Hepatocyte (in vitro differentiated cells): Measurements from ENCODE around the gene MAD1L1. TPM values are rescaled to one million over a fixed set of nuclear protein-coding genes. Genes with fewer than 3 reads are reported as not detected.
A peak's percentile ranks its signal among the peaks of the same experiment; 100 is the strongest.

Source experiments
- DNase-seq: peaks from one replicate; pipeline ENCODE4 v3.0.0-alpha.2; 2016; ENCODE audit warnings: low spot score
- H2AFZ ChIP-seq: fragments of 200-600 bp; sonication (generic); 2 replicates; pipeline ENCODE4 v1.6.0; 2016; ENCODE audit warnings: antibody characterized with exemption, mild to moderate bottlenecking
- H3K27ac ChIP-seq: fragments of 200-600 bp; sonication (generic); 2 replicates; pipeline ENCODE4 v1.5.1; 2016; ENCODE audit warnings: mild to moderate bottlenecking
- H3K27me3 ChIP-seq: fragments of 200-600 bp; sonication (generic); 2 replicates; pipeline ENCODE4 v1.6.1; 2016
- H3K36me3 ChIP-seq: fragments of 200-600 bp; sonication (generic); replicated peaks from 2 replicates; pipeline ENCODE4 v1.5.1; 2016; ENCODE audit warnings: low read depth; ENCODE audit not compliant: insufficient read depth
- H3K4me1 ChIP-seq: fragments of 200-600 bp; sonication (generic); 2 replicates; pipeline ENCODE4 v1.5.1; 2016; ENCODE audit warnings: mild to moderate bottlenecking, moderate library complexity; ENCODE audit not compliant: insufficient read depth
- H3K4me2 ChIP-seq: fragments of 200-600 bp; sonication (generic); 2 replicates; pipeline ENCODE4 v1.6.0; 2016
- H3K4me3 ChIP-seq: fragments of 200-600 bp; sonication (generic); 2 replicates; pipeline ENCODE4 v1.5.1; 2016; ENCODE audit warnings: mild to moderate bottlenecking
- H3K79me2 ChIP-seq: fragments of 200-600 bp; sonication (generic); 2 replicates; pipeline ENCODE4 v1.6.0; 2017; ENCODE audit warnings: mild to moderate bottlenecking
- H3K9me2 ChIP-seq: fragments of 200-600 bp; sonication (generic); replicated peaks from 2 replicates; pipeline ENCODE4 v1.6.0; 2017; ENCODE audit warnings: mild to moderate bottlenecking; ENCODE audit not compliant: insufficient read depth
- H3K9me3 ChIP-seq: fragments of 200-600 bp; sonication (generic); 2 replicates; pipeline ENCODE4 v1.5.1; 2016; ENCODE audit warnings: low read depth, mild to moderate bottlenecking
- H4K20me1 ChIP-seq: fragments of 200-600 bp; sonication (generic); 2 replicates; pipeline ENCODE4 v1.6.0; 2016; ENCODE audit warnings: mild to moderate bottlenecking; ENCODE audit not compliant: insufficient read depth, poor library complexity, severe bottlenecking
- CTCF ChIP-seq: fragments of 200-600 bp; sonication (generic); IDR thresholded peaks from 2 replicates; pipeline ENCODE4 v1.5.1; 2016; ENCODE audit warnings: antibody characterized with exemption, mild to moderate bottlenecking; ENCODE audit not compliant: poor library complexity
- EZH2 ChIP-seq: fragments of 200-600 bp; sonication (generic); IDR thresholded peaks from 2 replicates; pipeline ENCODE4 v1.6.1; 2016; ENCODE audit warnings: antibody characterized with exemption, mild to moderate bottlenecking, borderline replicate concordance
- EZH2phosphoT487 ChIP-seq: fragments of 200-600 bp; sonication (generic); IDR thresholded peaks from one replicate; pipeline ENCODE4 v1.6.1; 2018; ENCODE audit warnings: antibody characterized with exemption, mild to moderate bottlenecking, low read depth, moderate library complexity; ENCODE audit not compliant: unreplicated experiment, severe bottlenecking
- WGBS: methylation state at CpG from one replicate; pipeline ENCODE4 v1.1.6; 2016; ENCODE audit warnings: low lambda C conversion rate; ENCODE audit errors: missing lambda C conversion rate; 5-methylcytosine and 5-hydroxymethylcytosine counted together
- polyA plus RNA-seq: library from polyadenylated mRNA; unstranded; fragments of >200 nt; fragmentation: Nextera tagmentation; extraction: Ambion mirVana; gene quantifications from 2 replicates; pipeline ENCODE4 v1.2.1, GENCODE V29; 2016
- total RNA-seq: library from RNA; depleted of rRNA; stranded (reverse); fragments of >200 nt; gene quantifications from 2 replicates; pipeline ENCODE4 v1.2.3, GENCODE V29; 2014

Gene MAD1L1
- total and polyA plus RNA-seq, 2 experiments from 2014 or later: 30.7 to 31.0 TPM

- DNase-seq: peak; percentile 24
Measured at GRCh38 chr7:2063563-2064260, 169.0 kb downstream of the MAD1L1 start.

GRCh38 chr7:2062648-2063047 is 170.1 kb downstream of the MAD1L1 start:
- no peak for TF ChIP-seq EZH2phosphoT487
- no peak for TF ChIP-seq EZH2
- no peak for TF ChIP-seq CTCF
- Histone ChIP-seq H3K4me1 (peaks cover 5% of the 10 kb centered on the region), H3K9me2 (no peaks in the 10 kb centered on the region), H3K4me3 (no peak overlapping the region), H3K27ac (no peak overlapping the region), H3K27me3 (no peaks in the 10 kb centered on the region), H2AFZ (no peak overlapping the region), H3K79me2 (no peaks in the 10 kb centered on the region), H3K9me3 (no peaks in the 10 kb centered on the region), H4K20me1 (no peaks in the 10 kb centered on the region), H3K4me2 (no peak overlapping the region), H3K36me3 (no peaks in the 10 kb centered on the region)
- 76% methylated on average over 11 of the region's 11 CpGs for WGBS
- DNase-seq: peak; percentile 20

More at GRCh38 chr7:2063563-2064260, 169.0 kb downstream of the MAD1L1 start:
- Histone ChIP-seq H3K4me2 (no peak overlapping the region), H3K4me3 (no peak overlapping the region), H3K9me2 (no peaks in the 10 kb centered on the region), H3K9me3 (no peaks in the 10 kb centered on the region), H2AFZ (no peak overlapping the region), H4K20me1 (no peaks in the 10 kb centered on the region), H3K27ac (no peak overlapping the region), H3K4me1 (peaks cover 5% of the 10 kb centered on the region), H3K79me2 (no peaks in the 10 kb centered on the region), H3K36me3 (no peaks in the 10 kb centered on the region), H3K27me3 (no peaks in the 10 kb centered on the region)
- WGBS: 84% methylated on average over 24 of the region's 24 CpGs
- TF ChIP-seq CTCF (peak; percentile 18), EZH2 (no peak)

GRCh38 chr7:2060701-2061100 is 172.0 kb downstream of the MAD1L1 start:
- Histone ChIP-seq H3K4me1 (peaks cover 5% of the 10 kb centered on the region), H4K20me1 (no peaks in the 10 kb centered on the region), H3K36me3 (no peaks in the 10 kb centered on the region), H3K27ac (no peak overlapping the region), H3K4me3 (no peak overlapping the region), H2AFZ (no peak overlapping the region), H3K9me2 (no peaks in the 10 kb centered on the region), H3K79me2 (no peaks in the 10 kb centered on the region), H3K4me2 (no peak overlapping the region), H3K9me3 (no peaks in the 10 kb centered on the region), H3K27me3 (no peaks in the 10 kb centered on the region)
- no peak for DNase-seq
- TF ChIP-seq EZH2phosphoT487 (no peak), EZH2 (no peak), CTCF (no peak)
- WGBS: 90% methylated on average over 11 of the region's 11 CpGs
